IgD-negative memory B cell (primary cell): Measurements from ENCODE around the gene STAB2. TPM values are rescaled to one million over a fixed set of nuclear protein-coding genes. Genes with fewer than 3 reads are reported as not detected.
A peak's percentile ranks its signal among the peaks of the same experiment; 100 is the strongest.

Experiments used
- H3K27ac Mint-ChIP-seq, 3 donors: one replicate each; pipeline ENCODE4 v1.8.0; 2020 to 2022; ENCODE audit warnings: mild to moderate bottlenecking in 3 of 3, mixed read lengths in 3 of 3, moderate library complexity in 1 of 3
- H3K27me3 Mint-ChIP-seq: one replicate; pipeline ENCODE4 v1.8.0; 2021; ENCODE audit warnings: mixed read lengths
- H3K36me3 Mint-ChIP-seq: one replicate; pipeline ENCODE4 v1.8.0; 2020; ENCODE audit warnings: mild to moderate bottlenecking, mixed read lengths
- H3K4me1 Mint-ChIP-seq, 3 donors: one replicate each; pipeline ENCODE4 v1.8.0; 2020 to 2022; ENCODE audit warnings: mixed read lengths in 3 of 3, mild to moderate bottlenecking in 1 of 3
- H3K4me3 Mint-ChIP-seq, 4 donors: one replicate each; pipeline ENCODE4 v1.8.0; 2020 to 2022; ENCODE audit warnings: mild to moderate bottlenecking in 4 of 4, mixed read lengths in 4 of 4, moderate library complexity in 3 of 4
- H3K9me3 Mint-ChIP-seq, 3 donors: one replicate each; pipeline ENCODE4 v1.8.0; 2020 to 2021; ENCODE audit warnings: mixed read lengths in 3 of 3, mild to moderate bottlenecking in 1 of 3
- polyA plus RNA-seq: library from polyadenylated mRNA; unstranded; fragments of 300-500 nt; fragmentation: Illumina TruSeq; gene quantifications from one replicate; pipeline ENCODE4 v1.2.3, GENCODE V29; 2021

The STAB2 gene
- polyA plus RNA-seq, 1 donor from 2014 or later: not detected

GRCh38 chr12:103620395-103620794 is 33.3 kb downstream of the STAB2 start:
- Mint-ChIP-seq H3K27ac (no peak overlapping the region), H3K27me3 (peaks cover 15% of the 10 kb centered on the region), H3K4me1 (no peaks in the 10 kb centered on the region), H3K4me3 (no peak overlapping the region), H3K36me3 (peaks cover 1% of the 10 kb centered on the region), H3K9me3 (peaks cover 0 to 4% (median 0%) of the 10 kb centered on the region in 3 donors)

- Mint-ChIP-seq H3K36me3 (no peaks in the 10 kb centered on the region), H3K9me3 (peaks cover 0 to 4% (median 0%) of the 10 kb centered on the region in 3 donors), H3K4me1 (no peaks in the 10 kb centered on the region), H3K27me3 (peaks cover 9% of the 10 kb centered on the region), H3K4me3 (no peak overlapping the region), H3K27ac (no peak overlapping the region)
These were observed 36.6 kb downstream of the STAB2 start for GRCh38 chr12:103623716-103624115.

GRCh38 chr12:103626498-103626897 is 39.4 kb downstream of the STAB2 start:
- no peaks in the 10 kb centered on the region for H3K36me3 Mint-ChIP-seq
- H3K4me1 Mint-ChIP-seq: no peaks in the 10 kb centered on the region
- H3K9me3 Mint-ChIP-seq: peaks cover 1 to 2% (median 2%) of the 10 kb centered on the region in 3 donors
- H3K27ac Mint-ChIP-seq: no peak overlapping the region
- H3K4me3 Mint-ChIP-seq: no peak overlapping the region
- H3K27me3 Mint-ChIP-seq: peaks cover 6% of the 10 kb centered on the region

- Mint-ChIP-seq H3K9me3 (peaks cover 2 to 8% (median 2%) of the 10 kb centered on the region in 3 donors), H3K36me3 (peaks cover 2% of the 10 kb centered on the region)
These were observed 40.2 kb downstream of the STAB2 start for GRCh38 chr12:103627189-103627855.

GRCh38 chr12:103632554-103633216 is 45.6 kb downstream of the STAB2 start:
- peaks cover 2% of the 10 kb centered on the region for H3K36me3 Mint-ChIP-seq
- peaks cover 6% of the 10 kb centered on the region for H3K27me3 Mint-ChIP-seq
- no peak overlapping the region for H3K27ac Mint-ChIP-seq
- no peaks in the 10 kb centered on the region for H3K4me1 Mint-ChIP-seq
- peaks cover 2 to 12% (median 2%) of the 10 kb centered on the region in 3 donors for H3K9me3 Mint-ChIP-seq
- no peak overlapping the region for H3K4me3 Mint-ChIP-seq

More at GRCh38 chr12:103627189-103627855, 40.2 kb downstream of the STAB2 start:
- peaks cover 3% of the 10 kb centered on the region for H3K27me3 Mint-ChIP-seq
- H3K4me1 Mint-ChIP-seq: no peaks in the 10 kb centered on the region
- no peak overlapping the region for H3K27ac Mint-ChIP-seq
- H3K4me3 Mint-ChIP-seq: no peak overlapping the region

GRCh38 chr12:103634732-103635131 is 47.7 kb downstream of the STAB2 start:
- no peaks in the 10 kb centered on the region for H3K4me1 Mint-ChIP-seq
- H3K9me3 Mint-ChIP-seq: peaks cover 2 to 12% (median 2%) of the 10 kb centered on the region in 3 donors
- peaks cover 8% of the 10 kb centered on the region for H3K27me3 Mint-ChIP-seq
- peak overlapping the region in 1 of 3 donors; percentile 56 for H3K27ac Mint-ChIP-seq
- H3K36me3 Mint-ChIP-seq: peaks cover 6% of the 10 kb centered on the region
- H3K4me3 Mint-ChIP-seq: no peak overlapping the region

GRCh38 chr12:103635419-103635818 is 48.3 kb downstream of the STAB2 start:
- no peak overlapping the region for H3K27ac Mint-ChIP-seq
- no peaks in the 10 kb centered on the region for H3K4me1 Mint-ChIP-seq
- no peak overlapping the region for H3K4me3 Mint-ChIP-seq
- H3K27me3 Mint-ChIP-seq: peaks cover 8% of the 10 kb centered on the region
- H3K9me3 Mint-ChIP-seq: peaks cover 0 to 12% (median 4%) of the 10 kb centered on the region in 3 donors
- H3K36me3 Mint-ChIP-seq: peaks cover 6% of the 10 kb centered on the region

GRCh38 chr12:103637021-103637420 is 49.9 kb downstream of the STAB2 start:
- H3K36me3 Mint-ChIP-seq: peaks cover 4% of the 10 kb centered on the region

GRCh38 chr12:103637429-103637828 is 50.4 kb downstream of the STAB2 start:
- Mint-ChIP-seq H3K9me3 (peaks cover 0 to 4% (median 2%) of the 10 kb centered on the region in 3 donors), H3K27me3 (peaks cover 8% of the 10 kb centered on the region), H3K4me1 (no peaks in the 10 kb centered on the region), H3K27ac (no peak overlapping the region), H3K36me3 (peaks cover 4% of the 10 kb centered on the region), H3K4me3 (no peak overlapping the region)

More at GRCh38 chr12:103637021-103637420, 49.9 kb downstream of the STAB2 start:
- peaks cover 8% of the 10 kb centered on the region for H3K27me3 Mint-ChIP-seq
- H3K27ac Mint-ChIP-seq: no peak overlapping the region
- no peaks in the 10 kb centered on the region for H3K4me1 Mint-ChIP-seq
- no peak overlapping the region for H3K4me3 Mint-ChIP-seq
- peaks cover 0 to 6% (median 4%) of the 10 kb centered on the region in 3 donors for H3K9me3 Mint-ChIP-seq

- Mint-ChIP-seq H3K27me3 (peaks cover 5% of the 10 kb centered on the region), H3K27ac (no peak overlapping the region), H3K4me3 (no peak overlapping the region), H3K4me1 (no peaks in the 10 kb centered on the region), H3K36me3 (peaks cover 4% of the 10 kb centered on the region), H3K9me3 (peaks cover 0 to 3% (median 2%) of the 10 kb centered on the region in 3 donors)
These were observed 52.9 kb downstream of the STAB2 start for GRCh38 chr12:103639983-103640382.

GRCh38 chr12:103640410-103640809 is 53.3 kb downstream of the STAB2 start:
- H3K36me3 Mint-ChIP-seq: peaks cover 4% of the 10 kb centered on the region
- H3K4me1 Mint-ChIP-seq: no peaks in the 10 kb centered on the region
- H3K27me3 Mint-ChIP-seq: peaks cover 5% of the 10 kb centered on the region
- no peak overlapping the region for H3K4me3 Mint-ChIP-seq
- H3K9me3 Mint-ChIP-seq: peaks cover 0 to 2% (median 0%) of the 10 kb centered on the region in 3 donors
- no peak overlapping the region for H3K27ac Mint-ChIP-seq

GRCh38 chr12:103640831-103641230 is 53.8 kb downstream of the STAB2 start:
- Mint-ChIP-seq H3K36me3 (peaks cover 4% of the 10 kb centered on the region), H3K27me3 (peaks cover 5% of the 10 kb centered on the region), H3K4me3 (no peak overlapping the region), H3K9me3 (peaks cover 0 to 2% (median 0%) of the 10 kb centered on the region in 3 donors), H3K27ac (no peak overlapping the region), H3K4me1 (no peaks in the 10 kb centered on the region)

- no peak overlapping the region for H3K4me3 Mint-ChIP-seq
- peaks cover 4% of the 10 kb centered on the region for H3K36me3 Mint-ChIP-seq
- H3K27me3 Mint-ChIP-seq: peaks cover 8% of the 10 kb centered on the region
- no peak overlapping the region for H3K27ac Mint-ChIP-seq
- no peaks in the 10 kb centered on the region for H3K4me1 Mint-ChIP-seq
- peaks cover 0 to 2% (median 0%) of the 10 kb centered on the region in 3 donors for H3K9me3 Mint-ChIP-seq
These were observed 55.3 kb downstream of the STAB2 start for GRCh38 chr12:103642240-103642864.

GRCh38 chr12:103645202-103645601 is 58.1 kb downstream of the STAB2 start:
- no peaks in the 10 kb centered on the region for H3K4me1 Mint-ChIP-seq
- H3K4me3 Mint-ChIP-seq: no peak overlapping the region
- no peaks in the 10 kb centered on the region for H3K36me3 Mint-ChIP-seq
- no peaks in the 10 kb centered on the region for H3K9me3 Mint-ChIP-seq
- peaks cover 6% of the 10 kb centered on the region for H3K27me3 Mint-ChIP-seq
- H3K27ac Mint-ChIP-seq: no peak overlapping the region

GRCh38 chr12:103647267-103647666 is 60.2 kb downstream of the STAB2 start:
- H3K4me1 Mint-ChIP-seq: no peaks in the 10 kb centered on the region
- H3K27ac Mint-ChIP-seq: no peak overlapping the region
- no peaks in the 10 kb centered on the region for H3K36me3 Mint-ChIP-seq
- peaks cover 6% of the 10 kb centered on the region for H3K27me3 Mint-ChIP-seq
- no peaks in the 10 kb centered on the region for H3K9me3 Mint-ChIP-seq
- no peak overlapping the region for H3K4me3 Mint-ChIP-seq
